ENCODE data around the gene NHSL2.
"Not testable (repeated sequence)": the region's sequence is repeated elsewhere in the genome, so short reads cannot be mapped to it uniquely, and the experiment has no call there.

NHSL2 gene

DNA sequence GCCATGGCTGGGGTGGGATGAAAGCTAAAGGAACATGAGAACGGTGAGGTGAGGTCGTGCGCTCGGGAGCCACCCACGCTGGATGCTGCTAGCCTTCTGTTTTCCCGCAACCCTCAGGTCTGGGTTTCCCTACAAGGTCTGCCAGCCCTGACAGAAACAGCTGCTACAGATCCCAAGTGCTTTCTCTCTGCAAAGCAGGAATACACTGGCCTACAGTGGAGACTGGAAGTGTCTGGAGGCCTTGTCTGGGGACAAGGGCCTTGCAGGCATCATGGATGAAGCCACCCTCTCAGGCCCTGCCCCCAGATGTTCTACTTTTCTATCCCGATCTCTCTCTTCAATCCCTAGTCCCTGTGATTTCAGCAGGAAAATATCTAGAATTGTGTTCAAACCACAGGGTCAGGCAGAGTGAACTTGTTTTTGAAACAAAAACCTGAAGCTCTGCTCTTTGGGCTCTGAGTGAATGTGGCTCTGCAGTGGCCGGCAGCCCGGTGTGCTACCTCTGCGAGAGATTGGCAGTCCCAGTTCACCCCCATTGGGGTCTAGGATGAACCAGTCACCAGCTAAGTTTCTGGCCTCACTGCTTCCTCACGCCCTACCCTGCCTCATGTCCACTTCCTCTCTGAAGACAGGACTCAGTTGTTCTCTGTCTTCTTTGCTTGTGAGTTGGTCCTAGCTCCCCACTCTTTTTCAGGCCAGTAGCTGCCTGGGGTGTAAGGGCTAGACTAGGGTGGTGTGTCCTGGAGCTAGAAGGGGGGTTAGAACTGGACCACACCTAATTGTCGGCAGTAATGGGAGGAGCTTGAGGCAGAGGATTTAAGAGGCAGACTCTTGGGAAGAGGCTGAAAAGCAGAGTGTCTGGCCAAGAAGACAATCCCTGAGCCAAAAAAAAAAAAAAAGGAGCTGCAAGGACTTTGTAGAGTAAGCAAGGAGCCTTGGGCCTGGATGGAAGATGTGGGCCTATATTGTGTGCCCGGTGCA, 131.5 kb downstream of the NHSL2 start:
- peak; percentile 16 for DNase-seq (ENCODE audit: low spot score)

GRCh38 chrX:72042852-72043248, 132.2 kb downstream of the NHSL2 start:
- DNase-seq (ENCODE audit: low spot score), result no peak

GRCh38 chrX:72043636-72044035, 133.0 kb downstream of the NHSL2 start:
- DNase-seq (ENCODE audit: low spot score), result no peak

GRCh38 chrX:72045141-72045540, 134.5 kb downstream of the NHSL2 start:
- no peak for DNase-seq (ENCODE audit: low spot score)

DNA sequence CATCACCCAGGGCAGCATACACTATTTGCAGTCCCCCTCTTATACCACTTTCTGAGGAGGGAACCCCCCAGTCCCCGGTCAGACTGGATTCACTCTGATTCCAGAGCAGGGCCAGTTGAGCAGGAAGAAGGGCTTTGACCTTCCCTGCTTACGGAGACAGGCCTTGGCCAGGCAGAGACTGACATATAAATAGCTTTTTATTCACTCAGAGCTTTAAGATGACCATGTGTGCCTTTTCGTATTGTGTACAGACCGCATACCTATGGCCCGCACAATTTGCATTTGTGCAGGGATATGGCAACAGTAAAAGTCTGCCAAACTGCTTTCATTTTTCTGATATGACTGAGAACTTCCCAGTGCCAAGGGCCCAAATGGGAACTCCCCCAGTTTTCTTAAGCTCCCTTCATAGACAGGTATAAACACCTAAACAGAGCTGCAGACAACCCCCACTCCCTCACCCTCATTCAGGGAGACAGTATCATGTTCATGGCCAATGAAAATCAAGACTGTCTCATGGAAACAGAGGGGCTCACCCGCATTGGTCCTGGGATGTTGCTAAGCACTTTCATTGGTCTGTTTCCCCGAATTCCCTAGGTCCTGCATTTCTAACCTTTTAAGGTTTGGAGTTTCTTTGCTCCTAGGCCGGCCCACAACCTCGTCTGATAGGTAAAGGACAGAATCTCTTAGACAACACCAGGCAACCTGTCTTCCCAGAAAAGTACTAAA, 135.1 kb downstream of the NHSL2 start:
- no peak for DNase-seq (ENCODE audit: low spot score)

DNA sequence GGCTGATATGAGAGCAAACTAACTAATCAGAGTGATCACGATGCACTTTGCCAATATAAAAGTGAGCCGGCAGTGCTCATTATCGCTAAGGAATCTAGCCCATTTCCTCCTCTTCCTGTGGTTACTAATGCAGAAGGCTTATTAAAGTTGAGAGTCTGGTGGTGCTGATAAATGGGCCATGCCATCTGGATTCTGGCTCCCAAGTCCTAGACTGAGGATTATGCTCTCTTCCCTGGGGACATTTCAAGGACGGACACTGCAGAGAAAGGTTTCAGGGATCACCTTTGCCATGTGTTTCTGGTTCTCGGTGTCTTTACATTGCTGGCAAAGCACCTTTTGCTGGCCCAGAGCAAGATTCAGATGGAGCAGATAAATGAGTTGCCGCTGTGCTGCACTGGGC, 135.8 kb downstream of the NHSL2 start:
- DNase-seq (ENCODE audit: low spot score), result no peak

DNA sequence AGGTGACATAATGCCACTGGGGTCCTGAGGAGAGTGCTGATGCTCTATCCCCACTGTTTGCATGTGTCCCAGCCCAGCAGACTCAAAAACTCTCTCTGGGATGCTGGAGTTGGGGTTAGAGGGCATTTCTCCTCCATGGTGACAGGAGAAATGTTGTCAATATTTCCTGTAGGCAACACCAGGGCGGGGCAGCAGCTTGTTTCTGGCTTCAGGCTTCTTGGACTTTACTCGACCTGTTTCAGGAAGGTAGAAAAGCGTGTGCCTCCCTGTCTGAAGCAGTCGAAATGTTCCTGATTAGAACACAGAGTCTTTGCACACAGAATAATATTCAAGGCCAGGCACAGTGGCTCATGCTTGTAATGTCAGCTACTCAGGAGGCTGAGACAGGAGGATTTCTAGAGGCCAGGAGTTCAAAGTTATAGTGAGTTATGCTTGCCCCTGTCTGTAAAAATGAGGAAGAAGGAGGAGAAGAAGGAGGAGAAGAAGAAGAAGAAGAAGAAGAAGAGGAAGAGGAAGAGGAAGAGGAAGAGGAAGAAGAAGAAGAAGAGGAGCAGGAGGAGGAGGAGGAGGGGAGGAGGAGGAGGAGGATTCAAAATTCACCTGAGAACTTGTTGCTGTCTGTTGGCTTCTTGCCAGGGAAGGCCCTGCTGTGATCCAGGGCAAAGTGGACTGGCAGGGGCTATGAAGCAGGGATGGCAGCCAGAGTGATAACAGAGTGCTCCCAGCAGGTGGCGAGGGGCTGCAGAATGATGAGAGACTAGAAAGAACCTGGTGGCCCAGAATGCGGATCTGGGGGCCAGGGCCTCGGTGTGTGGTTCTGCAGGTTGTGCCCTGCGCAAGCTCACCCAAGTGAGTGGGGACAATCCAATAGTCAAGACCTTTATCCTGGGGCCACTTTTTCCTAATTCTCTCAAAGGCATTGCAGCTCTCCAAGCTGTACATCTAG, 138.1 kb downstream of the NHSL2 start:
- DNase-seq (ENCODE audit: low spot score), result no peak

DNA sequence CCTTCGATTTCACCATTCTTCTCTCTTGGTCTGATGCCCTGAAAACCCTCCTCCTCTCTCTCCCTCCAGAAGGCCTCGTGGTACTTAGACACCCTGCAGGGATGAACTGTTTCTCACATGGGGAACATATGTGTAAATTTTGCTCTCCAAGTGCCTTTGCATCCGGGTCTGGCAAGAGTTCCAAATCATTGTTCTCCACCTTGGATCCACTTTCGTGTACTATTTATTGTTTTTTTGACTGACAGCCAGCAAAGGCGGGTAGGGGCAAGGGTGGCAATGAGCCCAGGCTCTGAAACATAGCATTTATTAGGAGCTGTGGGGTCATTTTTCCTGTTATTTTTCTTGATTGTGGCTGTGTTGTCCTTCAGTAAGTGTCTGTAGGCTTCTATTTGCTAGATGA, 139.4 kb downstream of the NHSL2 start:
- peak; percentile 22 for DNase-seq (ENCODE audit: low spot score)

- DNase-seq (ENCODE audit: low spot score), result no peak
These were observed 140.9 kb downstream of the NHSL2 start for GRCh38 chrX:72051589-72051988.

DNA sequence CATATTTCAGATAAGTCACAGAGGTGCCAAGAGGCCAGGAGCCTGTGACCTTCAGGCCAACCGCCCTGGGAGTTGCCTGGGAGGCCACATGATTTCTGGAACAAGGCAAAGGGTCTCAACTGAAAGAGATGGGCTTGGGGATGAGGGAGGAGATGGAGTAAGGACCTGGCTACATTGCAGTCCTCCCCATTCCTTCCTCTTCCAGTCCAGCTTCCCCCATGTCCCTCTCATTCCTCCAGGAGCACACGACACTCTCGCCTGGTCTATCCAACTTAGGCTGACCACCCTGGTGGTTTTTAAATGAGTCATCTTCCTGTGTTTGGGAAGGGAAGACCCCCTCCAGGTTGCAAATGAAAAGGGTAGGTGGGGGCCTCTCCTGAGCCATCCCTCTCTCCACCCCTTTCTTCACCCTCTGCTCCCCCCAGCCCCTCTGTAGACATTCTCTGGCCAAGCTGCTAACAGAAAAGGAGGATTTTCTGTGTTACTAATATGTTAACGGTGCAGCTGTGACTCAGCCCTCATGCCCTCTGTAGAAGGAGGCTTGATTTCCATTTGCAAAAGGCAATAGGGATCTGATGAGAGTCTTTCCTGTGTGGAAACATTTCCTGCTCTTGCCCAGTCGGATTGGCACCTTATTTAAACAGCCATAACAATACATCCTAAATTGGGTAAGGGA, 141.9 kb downstream of the NHSL2 start:
- peak; percentile 25 for DNase-seq (ENCODE audit: low spot score)

- no peak for DNase-seq (ENCODE audit: low spot score)
These were observed 142.9 kb downstream of the NHSL2 start for GRCh38 chrX:72053508-72053907.

GRCh38 chrX:72054779-72055489, 144.3 kb downstream of the NHSL2 start:
- no peak for DNase-seq (ENCODE audit: low spot score)

GRCh38 chrX:72057331-72057730, 146.7 kb downstream of the NHSL2 start:
- no peak for DNase-seq (ENCODE audit: low spot score)

GRCh38 chrX:72057849-72058248, 147.2 kb downstream of the NHSL2 start:
- no peak for DNase-seq (ENCODE audit: low spot score)

- DNase-seq (ENCODE audit: low spot score), result not testable (repeated sequence)
These were observed 147.7 kb downstream of the NHSL2 start for GRCh38 chrX:72058346-72058745.

DNA sequence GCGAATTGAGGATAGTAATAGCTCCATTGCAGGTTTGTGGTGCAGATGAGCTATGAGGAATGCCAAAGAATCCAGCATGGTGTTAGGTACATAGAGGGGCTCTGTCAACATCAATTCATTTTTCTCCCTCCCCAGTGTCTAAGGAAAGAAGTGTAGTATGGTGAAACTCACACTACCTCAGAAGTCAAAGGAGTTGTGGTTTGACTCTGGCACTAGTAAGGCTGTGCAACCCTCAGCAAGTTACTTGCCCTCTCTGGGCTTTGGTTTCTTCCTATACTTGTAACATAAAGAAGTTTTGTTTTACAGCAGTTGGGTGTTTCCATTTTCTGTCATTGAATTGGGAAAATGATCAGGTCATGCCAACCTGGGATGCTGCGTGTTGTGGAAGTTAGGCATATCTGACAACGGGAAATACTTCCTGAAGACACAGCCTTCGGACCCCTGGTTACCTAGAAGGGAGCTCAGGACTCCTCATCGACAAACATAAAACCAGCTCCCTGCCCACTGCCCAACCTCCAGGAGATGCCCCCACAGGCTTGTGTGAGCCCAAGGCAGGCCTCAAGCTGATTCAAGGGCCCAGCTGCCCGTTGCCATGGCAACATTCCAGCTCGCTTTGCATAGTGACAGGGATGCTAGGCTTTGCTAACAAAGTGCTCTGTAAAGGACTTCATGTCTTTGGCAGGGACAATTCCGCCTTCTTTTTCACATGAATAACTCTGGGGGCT, 149.7 kb downstream of the NHSL2 start:
- no peak for DNase-seq (ENCODE audit: low spot score)

DNA sequence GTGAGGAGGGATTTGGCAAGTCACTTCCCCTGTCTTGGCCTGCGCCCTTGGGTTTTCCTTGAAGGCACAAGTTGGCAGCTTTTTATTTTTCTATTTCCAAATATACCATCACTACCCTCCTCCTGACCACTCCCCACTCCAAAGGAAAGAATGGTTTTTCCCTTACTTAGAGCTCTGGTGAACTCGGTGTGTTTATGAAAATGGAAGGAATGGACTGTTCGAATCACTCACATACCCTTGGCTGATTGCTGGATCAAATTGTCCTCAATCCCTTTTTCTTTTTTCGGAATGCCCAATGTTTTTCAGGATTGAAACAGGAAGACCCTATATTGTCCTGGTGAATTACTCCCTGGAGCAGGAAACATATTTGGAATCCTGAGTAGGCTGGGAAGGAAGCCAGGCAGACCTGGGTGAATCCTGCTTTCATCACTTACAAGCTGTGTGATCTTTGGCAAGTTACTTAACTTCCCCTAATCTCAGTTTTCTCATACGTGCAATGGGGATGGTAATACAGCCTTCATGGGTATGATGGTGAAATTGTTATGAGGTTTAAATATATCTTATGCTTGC, 150.4 kb downstream of the NHSL2 start:
- DNase-seq (ENCODE audit: low spot score), result no peak

- DNase-seq (ENCODE audit: low spot score), result no peak
These were observed 152.3 kb downstream of the NHSL2 start for GRCh38 chrX:72062916-72063315.

- DNase-seq (ENCODE audit: low spot score), result no peak
These were observed 158.9 kb downstream of the NHSL2 start for GRCh38 chrX:72069350-72070160.
